Activated T-helper 1 cell treated with anti-CD3 and anti-CD28 coated beads, Interleukin-12 subunit alpha, Interleukin-12 subunit beta, Interleukin-2, Interleukin-4 antibody, amounts not matched to agents 30 ng/mL and 10 ng/mL and 1 ng/mL, durations not matched to agents 14 hours and 24 hours and 36 hours (primary cell): ENCODE measurements around the gene ADAMTS2. TPM values are rescaled to one million over a fixed set of nuclear protein-coding genes. Genes with fewer than 3 reads are reported as not detected.
"Not testable (repeated sequence)": the region's sequence is repeated elsewhere in the genome, so short reads cannot be mapped to it uniquely, and the experiment has no call there.

Experiments used
- DNase-seq: peaks from one replicate; pipeline ENCODE4 v3.0.0; 2021; ENCODE audit warnings: low spot score
- H3K27ac Mint-ChIP-seq: one replicate; pipeline ENCODE4 v1.8.0; 2021; ENCODE audit warnings: mild to moderate bottlenecking, mixed read lengths
- H3K27me3 Mint-ChIP-seq: one replicate; pipeline ENCODE4 v1.8.0; 2022; ENCODE audit warnings: mild to moderate bottlenecking, moderate library complexity, mixed read lengths; ENCODE audit not compliant: insufficient read depth
- H3K36me3 Mint-ChIP-seq: one replicate; pipeline ENCODE4 v1.8.0; 2021; ENCODE audit warnings: low read depth, mixed read lengths
- H3K4me1 Mint-ChIP-seq: one replicate; pipeline ENCODE4 v1.8.0; 2021; ENCODE audit warnings: low read depth, mixed read lengths
- H3K4me3 Mint-ChIP-seq: one replicate; pipeline ENCODE4 v1.8.0; 2021; ENCODE audit warnings: mild to moderate bottlenecking, moderate library complexity, mixed read lengths
- H3K9me3 Mint-ChIP-seq: one replicate; pipeline ENCODE4 v1.8.0; 2021; ENCODE audit warnings: mixed read lengths
- intact Hi-C: fragments of 100-400 bp; cut with micrococcal nuclease; formaldehyde crosslinking; loops from one replicate; pipeline ENCODE4 v1.15.1; 2024
- total RNA-seq: library from RNA; stranded (reverse); gene quantifications from 2 replicates; pipeline ENCODE4 v1.2.3, GENCODE V29; 2022

Gene ADAMTS2
- total RNA-seq, 1 donor from 2014 or later: not detected

- Mint-ChIP-seq H3K27me3 (peaks cover 3% of the 10 kb centered on the region), H3K27ac (no peak overlapping the region)
- intact Hi-C loops: no loop called here
Measured at GRCh38 chr5:179223528-179223927, 121.7 kb downstream of the ADAMTS2 start.

GRCh38 chr5:179222246-179223017 is 122.8 kb downstream of the ADAMTS2 start:
- intact Hi-C loops: no loop called here
- H3K27me3 Mint-ChIP-seq: peaks cover 3% of the 10 kb centered on the region
- no peak overlapping the region for H3K27ac Mint-ChIP-seq
- no peaks in the 10 kb centered on the region for H3K36me3 Mint-ChIP-seq
- no peak overlapping the region for H3K4me3 Mint-ChIP-seq
- DNase-seq: no peak
- H3K9me3 Mint-ChIP-seq: peaks cover 24% of the 10 kb centered on the region
- no peaks in the 10 kb centered on the region for H3K4me1 Mint-ChIP-seq

More at GRCh38 chr5:179223528-179223927, 121.7 kb downstream of the ADAMTS2 start:
- Mint-ChIP-seq H3K36me3 (no peaks in the 10 kb centered on the region), H3K4me1 (no peaks in the 10 kb centered on the region), H3K9me3 (peaks cover 24% of the 10 kb centered on the region), H3K4me3 (no peak overlapping the region)
- no peak for DNase-seq

- Mint-ChIP-seq H3K9me3 (peaks cover 24% of the 10 kb centered on the region), H3K36me3 (no peaks in the 10 kb centered on the region), H3K27ac (no peak overlapping the region), H3K4me1 (no peaks in the 10 kb centered on the region), H3K4me3 (no peak overlapping the region), H3K27me3 (peaks cover 3% of the 10 kb centered on the region)
- DNase-seq: no peak
- intact Hi-C loops: no loop called here
Measured at GRCh38 chr5:179221877-179222220, 123.4 kb downstream of the ADAMTS2 start.

DNA sequence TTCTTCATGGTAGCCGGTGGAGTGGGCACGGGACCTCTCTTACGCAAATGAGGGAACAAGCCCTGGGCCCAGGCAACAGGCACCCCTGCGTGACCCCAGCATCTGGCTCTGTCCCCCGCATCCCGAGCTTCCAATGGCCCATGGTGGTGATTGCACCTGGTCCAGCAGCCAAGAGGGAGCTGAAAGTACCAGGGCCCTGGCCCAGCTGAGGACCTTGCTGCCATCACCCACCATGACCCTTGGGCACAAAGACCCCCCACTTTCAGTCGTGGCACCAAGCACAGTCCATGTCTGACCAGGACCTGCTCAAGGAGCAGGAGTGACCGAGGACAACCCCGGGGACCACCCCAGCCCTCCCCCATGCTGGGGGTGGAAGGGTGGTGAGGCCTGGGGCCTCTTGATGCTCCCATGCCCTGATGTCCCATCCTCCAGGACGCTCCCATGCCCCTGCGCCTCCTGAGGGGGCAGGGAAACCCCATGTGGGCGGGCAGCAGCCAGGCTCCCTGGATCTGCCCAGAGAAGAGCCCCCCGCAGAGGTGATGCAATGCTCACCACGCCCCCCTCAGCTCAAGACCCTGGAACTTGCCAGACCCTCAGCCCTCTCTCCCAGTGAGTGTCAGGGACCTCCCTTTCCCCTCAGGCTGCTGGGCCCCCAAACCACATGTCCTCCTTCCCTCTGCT is 123.9 kb downstream of the ADAMTS2 start:
- Mint-ChIP-seq H3K4me1 (no peaks in the 10 kb centered on the region), H3K4me3 (no peak overlapping the region)

DNA sequence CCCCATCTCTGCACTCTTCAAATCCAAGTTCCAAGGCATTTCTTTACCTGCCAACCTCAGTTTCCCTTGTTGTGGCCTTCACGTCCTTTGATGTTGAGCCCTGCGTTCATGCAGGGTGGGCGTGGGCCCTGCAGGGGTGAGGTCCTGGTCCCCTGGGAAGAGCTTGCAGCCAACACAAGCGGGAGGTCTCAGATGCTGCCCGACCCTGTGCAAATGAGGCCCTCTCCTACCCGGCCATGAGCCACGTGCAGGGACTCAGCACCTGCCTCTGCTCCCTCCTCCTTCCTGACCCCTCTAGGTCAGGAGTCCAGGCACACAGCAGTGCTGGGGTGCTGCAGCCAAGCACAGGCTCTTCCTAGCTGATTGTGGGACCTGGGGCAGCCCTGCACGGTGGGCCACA is 124.5 kb downstream of the ADAMTS2 start:
- H3K4me1 Mint-ChIP-seq: no peaks in the 10 kb centered on the region
- no peak for DNase-seq
- peaks cover 24% of the 10 kb centered on the region for H3K9me3 Mint-ChIP-seq
- H3K4me3 Mint-ChIP-seq: no peak overlapping the region
- H3K36me3 Mint-ChIP-seq: no peaks in the 10 kb centered on the region
- intact Hi-C loops: no loop called here
- H3K27me3 Mint-ChIP-seq: peaks cover 3% of the 10 kb centered on the region
- H3K27ac Mint-ChIP-seq: no peak overlapping the region

More for the DNA sequence above, 123.9 kb downstream of the ADAMTS2 start:
- intact Hi-C loops: no loop called here
- Mint-ChIP-seq H3K27me3 (peaks cover 3% of the 10 kb centered on the region), H3K9me3 (peaks cover 24% of the 10 kb centered on the region), H3K27ac (no peak overlapping the region), H3K36me3 (no peaks in the 10 kb centered on the region)
- DNase-seq: no peak

DNA sequence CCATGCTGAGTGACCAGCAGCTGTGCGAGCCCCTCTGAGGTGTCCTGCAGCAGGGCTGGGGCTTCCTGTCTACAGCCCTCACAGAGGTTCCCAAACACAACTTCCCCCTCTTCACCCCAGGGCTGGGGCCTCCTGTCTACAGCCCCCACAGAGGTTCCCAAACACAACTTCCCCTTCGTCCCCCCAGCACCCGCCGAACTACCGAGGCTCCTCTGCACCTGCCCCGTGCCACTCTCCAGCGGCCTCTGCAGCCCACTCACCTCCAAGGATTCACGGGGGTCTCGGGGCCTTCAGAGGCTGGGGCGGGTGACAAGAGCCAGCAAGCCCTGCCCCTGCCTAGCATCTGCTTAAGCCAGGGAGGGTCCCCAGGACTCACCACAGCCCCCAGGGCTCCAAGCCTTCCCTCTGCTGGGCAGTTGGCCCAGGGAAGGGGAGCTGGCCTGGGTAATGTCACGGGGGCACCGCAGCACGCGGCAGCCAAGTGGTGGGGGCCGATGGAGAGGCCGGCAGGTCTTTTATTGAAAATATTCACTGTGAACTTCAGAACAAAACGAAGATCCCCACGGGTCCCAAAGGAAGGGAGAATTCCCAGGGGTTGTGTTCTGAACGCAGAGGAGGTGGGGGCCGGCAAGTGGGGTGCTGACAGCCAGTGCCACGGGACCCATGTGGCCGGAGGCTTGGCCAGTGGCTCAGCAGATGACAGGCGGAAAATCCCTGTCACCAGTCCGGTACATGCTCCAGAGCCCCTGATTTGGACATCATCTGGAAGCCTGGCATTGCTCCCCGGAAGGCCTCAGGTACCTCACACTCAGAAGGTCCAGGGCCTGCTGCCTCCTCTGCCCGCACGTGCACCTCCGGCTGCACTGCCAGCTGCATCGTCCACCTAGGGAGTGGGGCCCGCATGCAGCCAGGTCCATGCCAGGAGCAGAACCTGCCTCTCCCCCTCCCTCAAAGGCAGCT is 125.3 kb downstream of the ADAMTS2 start:
- Mint-ChIP-seq H3K27me3 (peaks cover 3% of the 10 kb centered on the region), H3K4me1 (no peaks in the 10 kb centered on the region), H3K9me3 (peaks cover 21% of the 10 kb centered on the region), H3K27ac (no peak overlapping the region), H3K36me3 (no peaks in the 10 kb centered on the region), H3K4me3 (no peak overlapping the region)
- intact Hi-C loops: no loop called here
- DNase-seq: no peak

GRCh38 chr5:179218943-179219330 is 126.3 kb downstream of the ADAMTS2 start:
- DNase-seq: no peak
- H3K4me1 Mint-ChIP-seq: no peaks in the 10 kb centered on the region
- H3K4me3 Mint-ChIP-seq: no peak overlapping the region
- no peaks in the 10 kb centered on the region for H3K36me3 Mint-ChIP-seq
- no peak overlapping the region for H3K27ac Mint-ChIP-seq
- intact Hi-C loops: no loop called here
- peaks cover 12% of the 10 kb centered on the region for H3K9me3 Mint-ChIP-seq
- peaks cover 3% of the 10 kb centered on the region for H3K27me3 Mint-ChIP-seq

- no peaks in the 10 kb centered on the region for H3K36me3 Mint-ChIP-seq
- H3K27me3 Mint-ChIP-seq: peaks cover under 1% of the 10 kb centered on the region
- intact Hi-C loops: no loop called here
Measured at GRCh38 chr5:179217956-179218942, 127.0 kb downstream of the ADAMTS2 start.

DNA sequence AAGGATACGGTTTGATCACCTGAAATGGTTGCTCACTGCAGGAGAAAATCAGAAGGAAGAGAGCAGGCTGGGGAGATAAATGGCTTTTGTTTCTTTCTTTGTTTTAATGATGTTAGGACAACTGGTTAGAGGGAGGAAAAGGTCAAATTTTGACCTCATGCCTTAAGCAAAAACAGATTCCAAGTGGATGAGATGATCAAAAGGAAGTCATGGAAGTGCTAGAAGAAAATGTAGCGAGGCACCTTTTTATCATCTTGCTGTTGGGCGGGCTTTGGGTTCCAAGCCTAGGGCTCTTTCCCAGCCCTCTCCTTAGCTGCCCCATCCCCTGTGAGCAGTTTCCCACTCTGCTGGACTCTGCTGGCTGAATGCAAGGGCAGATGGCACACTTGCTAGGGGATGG is 127.9 kb downstream of the ADAMTS2 start:
- no peaks in the 10 kb centered on the region for H3K36me3 Mint-ChIP-seq
- DNase-seq: no peak
- intact Hi-C loops: no loop called here
- H3K27ac Mint-ChIP-seq: no peak overlapping the region
- H3K4me3 Mint-ChIP-seq: no peak overlapping the region
- H3K4me1 Mint-ChIP-seq: no peaks in the 10 kb centered on the region
- H3K27me3 Mint-ChIP-seq: no peaks in the 10 kb centered on the region
- no peaks in the 10 kb centered on the region for H3K9me3 Mint-ChIP-seq

More at GRCh38 chr5:179217956-179218942, 127.0 kb downstream of the ADAMTS2 start:
- H3K4me1 Mint-ChIP-seq: no peaks in the 10 kb centered on the region
- peaks cover 5% of the 10 kb centered on the region for H3K9me3 Mint-ChIP-seq
- no peak overlapping the region for H3K4me3 Mint-ChIP-seq
- DNase-seq: no peak
- H3K27ac Mint-ChIP-seq: no peak overlapping the region

- H3K4me1 Mint-ChIP-seq, H3K9me3 Mint-ChIP-seq, H3K4me3 Mint-ChIP-seq, H3K27ac Mint-ChIP-seq, intact Hi-C loops, H3K27me3 Mint-ChIP-seq, DNase-seq, H3K36me3 Mint-ChIP-seq: not testable (repeated sequence)
Measured at GRCh38 chr5:179216381-179216780, 128.9 kb downstream of the ADAMTS2 start.

DNA sequence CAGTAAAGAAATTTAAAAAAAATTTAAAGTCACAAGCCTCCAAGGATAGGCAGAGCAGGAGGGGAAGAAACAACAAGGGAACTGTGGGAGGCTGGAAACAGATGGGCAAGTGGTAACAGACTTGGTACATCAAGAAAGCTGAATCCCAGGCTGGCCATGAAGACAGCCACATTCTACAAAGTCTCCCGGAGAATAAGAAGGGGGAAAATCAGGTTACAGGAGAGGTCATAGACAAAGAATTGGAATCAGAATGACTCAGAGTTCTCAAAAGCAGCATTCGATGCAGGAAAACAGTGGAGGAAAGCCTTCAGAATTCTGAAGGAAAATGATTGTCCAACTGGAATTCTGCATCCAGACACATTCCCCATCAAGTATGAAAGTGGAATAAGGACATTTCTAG is 129.7 kb downstream of the ADAMTS2 start:
- no peak for DNase-seq
- H3K4me3 Mint-ChIP-seq: no peak overlapping the region
- no peaks in the 10 kb centered on the region for H3K4me1 Mint-ChIP-seq
- no peaks in the 10 kb centered on the region for H3K9me3 Mint-ChIP-seq
- H3K27ac Mint-ChIP-seq: no peak overlapping the region
- no peaks in the 10 kb centered on the region for H3K27me3 Mint-ChIP-seq
- intact Hi-C loops: no loop called here
- no peaks in the 10 kb centered on the region for H3K36me3 Mint-ChIP-seq

- H3K36me3 Mint-ChIP-seq: no peaks in the 10 kb centered on the region
- no peak for DNase-seq
- no peak overlapping the region for H3K27ac Mint-ChIP-seq
- intact Hi-C loops: no loop called here
- no peak overlapping the region for H3K4me3 Mint-ChIP-seq
- H3K9me3 Mint-ChIP-seq: no peaks in the 10 kb centered on the region
- no peaks in the 10 kb centered on the region for H3K27me3 Mint-ChIP-seq
- no peaks in the 10 kb centered on the region for H3K4me1 Mint-ChIP-seq
Measured at GRCh38 chr5:179214678-179215077, 130.6 kb downstream of the ADAMTS2 start.
